Mesendoderm (in vitro differentiated cells): ENCODE data around the gene SORCS2. TPM values are rescaled to one million over a fixed set of nuclear protein-coding genes. Genes with fewer than 3 reads are reported as not detected.

Source experiments
- DNase-seq: peaks from one replicate; pipeline ENCODE4 v3.0.0; 2013
- H2AK5ac ChIP-seq: 2 replicates; pipeline ENCODE4 v1.6.1; 2013; ENCODE audit warnings: low read length, inconsistent platforms
- H2BK120ac ChIP-seq: 2 replicates; pipeline ENCODE4 v1.6.1; 2013; ENCODE audit warnings: low read depth, mild to moderate bottlenecking, low read length, moderate library complexity, mixed read lengths
- H2BK15ac ChIP-seq: replicated peaks from 2 replicates; pipeline ENCODE4 v1.6.1; 2013; ENCODE audit warnings: low read depth, mild to moderate bottlenecking, moderate library complexity
- H2BK5ac ChIP-seq: 2 replicates; pipeline ENCODE4 v1.6.1; 2013; ENCODE audit warnings: low read length, inconsistent platforms
- H3K18ac ChIP-seq: 2 replicates; pipeline ENCODE4 v1.6.1; 2013; ENCODE audit warnings: mild to moderate bottlenecking, low read length, mixed read lengths
- H3K23ac ChIP-seq: one replicate; pipeline ENCODE4 v1.6.1; 2013; ENCODE audit warnings: low read length
- H3K27ac ChIP-seq: 2 replicates; pipeline ENCODE4 v1.5.1; 2013; ENCODE audit warnings: low read depth, mild to moderate bottlenecking, inconsistent platforms, low read length, moderate library complexity
- H3K27me3 ChIP-seq: 2 replicates; pipeline ENCODE4 v1.6.1; 2013; ENCODE audit warnings: low read length, control low read depth, mild to moderate bottlenecking, inconsistent platforms; ENCODE audit not compliant: insufficient read depth, poor library complexity
- H3K36me3 ChIP-seq: 2 replicates; pipeline ENCODE4 v1.6.1; 2013; ENCODE audit warnings: low read length, inconsistent platforms; ENCODE audit not compliant: control insufficient read depth, insufficient read depth
- H3K4ac ChIP-seq: one replicate; pipeline ENCODE4 v1.6.1; 2013; ENCODE audit warnings: low read depth, mild to moderate bottlenecking, low read length, moderate library complexity
- H3K4me1 ChIP-seq: 2 replicates; pipeline ENCODE4 v1.6.1; 2013; ENCODE audit warnings: low read depth, low read length, inconsistent platforms; ENCODE audit not compliant: control insufficient read depth
- H3K4me2 ChIP-seq: 2 replicates; pipeline ENCODE4 v1.6.1; 2013; ENCODE audit warnings: low read length
- H3K4me3 ChIP-seq: 2 replicates; pipeline ENCODE4 v1.5.1; 2013; ENCODE audit warnings: mild to moderate bottlenecking, low read length
- H3K56ac ChIP-seq: one replicate; pipeline ENCODE4 v1.6.1; 2013; ENCODE audit warnings: low read length
- H3K79me1 ChIP-seq: 2 replicates; pipeline ENCODE4 v1.6.1; 2013; ENCODE audit warnings: low read length, inconsistent platforms
- H3K79me2 ChIP-seq: 2 replicates; pipeline ENCODE4 v1.6.1; 2013; ENCODE audit warnings: mild to moderate bottlenecking, low read length; ENCODE audit not compliant: control insufficient read depth, insufficient read depth
- H3K9ac ChIP-seq: 2 replicates; pipeline ENCODE4 v1.6.1; 2013; ENCODE audit warnings: low read length, inconsistent platforms
- H4K5ac ChIP-seq: one replicate; pipeline ENCODE4 v1.6.1; 2013; ENCODE audit warnings: low read length
- H4K8ac ChIP-seq: one replicate; pipeline ENCODE4 v1.6.1; 2013; ENCODE audit warnings: low read depth, mild to moderate bottlenecking, control low read depth, low read length, moderate library complexity
- WGBS: extraction: QIAGEN DNeasy Blood & Tissue Kit; methylation state at CpG from one replicate; pipeline ENCODE4 v1.1.7; 2013; ENCODE audit warnings: low lambda C conversion rate, missing lambda C conversion rate; ENCODE audit not compliant: insufficient coverage; ENCODE audit errors: extremely low coverage; 5-methylcytosine and 5-hydroxymethylcytosine counted together
- polyA plus RNA-seq, 2 experiments: library from polyadenylated mRNA; stranded (reverse); fragments of 200-250 nt; gene quantifications; one replicate each; pipeline ENCODE4 v1.2.3, GENCODE V29; 2013

SORCS2 gene
- polyA plus RNA-seq (2013, experiment 1 of 2): 0.27 TPM
- polyA plus RNA-seq (2013, experiment 2 of 2): 0.34 TPM

DNA sequence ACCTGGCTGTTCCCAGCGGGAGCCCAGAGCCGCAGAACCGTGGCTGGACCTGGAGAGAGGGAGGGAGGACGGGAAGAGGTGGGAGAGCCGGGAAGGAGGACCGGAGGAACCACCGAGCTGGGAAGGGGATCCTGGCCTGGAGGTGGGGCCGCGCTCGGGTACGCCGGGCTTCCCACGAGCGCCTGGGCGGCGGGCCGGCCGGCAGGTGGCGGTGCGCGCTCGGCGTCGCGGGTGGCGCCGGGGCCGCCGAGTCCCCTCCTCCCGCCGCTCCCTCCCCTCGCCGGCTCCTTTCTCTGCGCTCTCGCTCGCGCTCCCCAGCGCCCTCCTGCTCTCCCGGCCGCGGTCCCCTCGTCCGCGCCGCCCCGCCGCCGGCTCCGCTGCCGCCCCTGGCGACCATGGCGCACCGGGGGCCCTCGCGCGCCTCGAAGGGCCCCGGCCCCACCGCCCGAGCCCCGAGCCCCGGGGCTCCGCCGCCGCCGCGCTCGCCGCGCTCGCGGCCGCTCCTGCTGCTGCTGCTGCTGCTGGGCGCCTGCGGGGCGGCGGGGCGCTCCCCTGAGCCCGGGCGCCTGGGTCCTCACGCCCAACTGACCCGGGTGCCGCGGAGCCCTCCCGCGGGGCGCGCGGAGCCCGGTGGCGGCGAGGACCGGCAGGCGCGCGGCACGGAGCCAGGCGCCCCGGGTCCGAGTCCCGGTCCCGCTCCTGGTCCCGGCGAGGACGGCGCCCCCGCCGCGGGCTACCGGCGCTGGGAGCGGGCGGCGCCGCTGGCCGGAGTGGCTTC is at the start of gene SORCS2:
Gene SORCS2, plus strand, starts transcription at position 287 of the 778 bp plus-strand sequence.
- no peak within 1 kb of the TSS for H2BK120ac ChIP-seq
- H3K56ac ChIP-seq: peak within 1 kb of the TSS; percentile 56
- no peaks in the 10 kb centered on the region for H3K79me1 ChIP-seq
- H3K36me3 ChIP-seq: no peaks in the 10 kb centered on the region
- peaks cover 6% of the 10 kb centered on the region for H3K27me3 ChIP-seq
- H3K4me2 ChIP-seq: peak within 1 kb of the TSS; percentile 61
- H3K23ac ChIP-seq: peak within 1 kb of the TSS; percentile 89
- no peak within 1 kb of the TSS for H2BK5ac ChIP-seq
- no peak within 1 kb of the TSS for H2AK5ac ChIP-seq
- H3K4me3 ChIP-seq: no peak within 1 kb of the TSS
- no peak within 1 kb of the TSS for H3K4ac ChIP-seq
- no peaks in the 10 kb centered on the region for H3K4me1 ChIP-seq
- DNase-seq: peak; percentile 70
- H4K5ac ChIP-seq: no peak within 1 kb of the TSS
- no peak within 1 kb of the TSS for H2BK15ac ChIP-seq
- H3K18ac ChIP-seq: peak within 1 kb of the TSS; percentile 82
- no peak within 1 kb of the TSS for H3K27ac ChIP-seq
- H3K9ac ChIP-seq: peak within 1 kb of the TSS; percentile 24
- WGBS: no CpG with 5 or more reads among the region's 116 CpGs
- no peaks in the 10 kb centered on the region for H3K79me2 ChIP-seq
- H4K8ac ChIP-seq: no peak within 1 kb of the TSS

DNA sequence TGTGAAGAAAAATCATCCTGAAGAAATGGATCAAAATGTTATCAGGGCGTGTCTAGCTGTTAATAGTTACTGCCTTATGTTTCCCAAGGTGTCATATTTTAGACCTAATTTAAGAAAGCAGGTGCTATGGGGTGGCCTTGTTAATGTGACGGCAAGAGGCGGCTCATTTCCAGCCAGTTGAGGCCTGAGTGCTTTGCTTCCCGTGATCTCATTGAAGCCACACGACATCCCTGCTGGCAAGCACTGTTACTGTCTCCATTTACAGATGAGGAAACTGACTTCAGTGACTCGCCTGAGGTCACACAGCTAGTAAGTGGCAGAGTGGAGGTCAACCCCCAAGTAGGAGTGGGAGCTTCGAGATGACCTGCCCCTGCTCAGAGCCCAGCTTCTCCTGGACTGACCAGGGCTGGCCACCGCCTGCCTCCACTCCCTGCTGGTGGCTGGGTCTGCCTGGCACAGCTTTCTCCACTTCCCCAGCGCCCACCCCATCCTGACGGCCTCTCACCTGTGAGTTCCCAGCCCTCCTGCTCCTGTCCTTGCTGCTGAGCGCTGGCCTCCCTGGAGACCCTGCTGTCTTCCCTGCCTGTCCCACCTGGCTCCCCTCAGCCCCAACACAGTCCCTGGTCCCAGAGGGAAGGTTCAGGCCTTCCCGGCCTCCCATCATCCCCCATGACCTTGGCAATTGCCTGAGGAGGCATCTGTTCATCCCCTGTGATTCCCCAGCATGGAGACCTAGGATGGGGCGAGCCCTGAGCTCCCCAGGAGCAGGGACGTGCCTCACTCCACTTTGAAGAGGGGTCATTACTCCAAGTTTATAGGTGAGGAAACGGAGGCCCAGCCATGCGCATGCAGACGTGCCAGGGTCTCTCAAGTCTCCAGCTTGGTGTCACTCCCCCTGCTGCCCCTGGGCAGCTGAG is 47.7 kb upstream of the SORCS2 start:
- H3K23ac ChIP-seq: no peak overlapping the region
- H3K4ac ChIP-seq: no peak overlapping the region
- no peak overlapping the region for H4K8ac ChIP-seq
- H3K79me1 ChIP-seq: no peaks in the 10 kb centered on the region
- no peak overlapping the region for H3K4me2 ChIP-seq
- H3K9ac ChIP-seq: no peak overlapping the region
- H3K79me2 ChIP-seq: no peaks in the 10 kb centered on the region
- no peak overlapping the region for H3K4me3 ChIP-seq
- no peak overlapping the region for H2AK5ac ChIP-seq
- no peak overlapping the region for H4K5ac ChIP-seq
- H3K36me3 ChIP-seq: no peaks in the 10 kb centered on the region
- H2BK5ac ChIP-seq: no peak overlapping the region
- no peak overlapping the region for H2BK120ac ChIP-seq
- no peak overlapping the region for H2BK15ac ChIP-seq
- peak; percentile 31 for DNase-seq
- H3K4me1 ChIP-seq: no peaks in the 10 kb centered on the region
- H3K27ac ChIP-seq: no peak overlapping the region
- H3K56ac ChIP-seq: peak overlapping the region; percentile 7
- H3K27me3 ChIP-seq: no peaks in the 10 kb centered on the region
- no CpG with 5 or more reads among the region's 17 CpGs for WGBS
- no peak overlapping the region for H3K18ac ChIP-seq

DNA sequence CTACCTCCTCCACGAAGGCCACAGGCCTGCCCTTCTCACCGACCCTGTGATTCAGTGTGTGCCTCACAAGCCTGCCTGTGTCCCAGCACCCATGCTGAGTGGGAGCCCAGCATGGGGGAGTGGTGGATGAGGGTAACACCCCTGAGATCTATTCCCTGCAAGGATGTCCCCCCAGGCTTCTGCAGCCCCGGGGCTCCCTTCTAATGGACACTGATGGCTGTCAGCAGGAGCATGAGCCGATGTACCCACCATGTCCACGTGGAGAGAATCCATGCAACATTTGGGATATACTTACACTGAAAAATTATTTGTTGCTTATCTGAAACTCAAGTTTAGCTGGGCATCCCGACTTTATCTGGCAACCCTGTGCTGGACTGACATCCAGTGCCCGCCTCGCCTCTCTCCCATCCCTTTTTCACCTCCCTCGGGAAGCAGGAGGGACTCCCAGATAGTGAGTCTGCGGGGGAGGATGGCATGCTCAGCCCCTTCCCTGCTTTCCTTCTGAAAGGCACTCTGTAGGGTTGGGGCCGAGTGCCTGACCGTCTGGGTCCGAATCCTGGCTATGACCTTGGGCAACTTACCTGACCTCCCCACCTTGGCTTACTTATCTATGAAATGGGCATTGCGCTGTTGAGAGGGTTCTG is 46.9 kb upstream of the SORCS2 start:
- Histone ChIP-seq H2BK5ac (no peak overlapping the region), H3K4me1 (no peaks in the 10 kb centered on the region), H3K56ac (no peak overlapping the region), H2AK5ac (no peak overlapping the region), H3K79me2 (no peaks in the 10 kb centered on the region), H3K4me2 (no peak overlapping the region), H3K27ac (no peak overlapping the region), H2BK120ac (no peak overlapping the region), H3K9ac (no peak overlapping the region), H4K8ac (no peak overlapping the region), H3K4me3 (no peak overlapping the region), H3K18ac (no peak overlapping the region), H3K23ac (no peak overlapping the region), H3K27me3 (no peaks in the 10 kb centered on the region), H3K79me1 (no peaks in the 10 kb centered on the region), H3K36me3 (no peaks in the 10 kb centered on the region), H4K5ac (no peak overlapping the region), H3K4ac (no peak overlapping the region), H2BK15ac (no peak overlapping the region)
- no peak for DNase-seq
- no CpG with 5 or more reads among the region's 14 CpGs for WGBS

DNA sequence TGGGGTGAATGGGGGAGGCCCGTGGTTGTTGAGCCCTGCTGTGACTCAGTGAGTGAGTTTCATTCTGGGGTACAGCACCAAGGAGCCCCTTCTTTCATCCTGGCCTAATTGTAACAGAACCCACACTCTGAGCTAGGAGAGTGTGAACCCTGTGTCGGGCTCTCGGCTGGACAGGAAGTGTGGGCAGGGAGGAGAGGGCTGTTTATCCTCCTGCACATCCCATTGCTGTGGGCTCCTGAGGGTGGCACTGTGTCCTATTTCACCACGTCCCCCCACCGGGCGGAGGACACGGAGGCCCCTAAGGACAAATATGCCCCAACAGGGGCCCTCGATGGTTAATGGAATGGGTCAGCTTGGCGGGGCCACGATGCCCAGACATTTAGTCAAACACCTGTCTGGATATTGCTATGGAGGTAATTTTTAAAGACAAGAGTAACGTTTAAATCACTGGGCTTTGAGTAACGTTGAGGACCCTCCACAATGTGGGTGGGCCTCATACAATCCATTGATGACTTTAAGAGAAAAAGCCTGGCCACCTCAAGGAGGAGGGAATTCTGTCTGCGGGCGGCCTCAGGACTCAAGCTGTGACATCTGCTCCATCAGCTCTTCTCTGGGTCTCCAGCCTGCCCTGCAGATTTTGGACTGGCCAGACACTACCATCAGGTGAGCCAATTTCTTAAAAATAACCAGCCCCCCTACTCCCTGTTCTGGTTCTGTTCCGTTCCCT is 46.1 kb upstream of the SORCS2 start:
- no peak for DNase-seq
- Histone ChIP-seq H3K36me3 (no peaks in the 10 kb centered on the region), H3K18ac (no peak overlapping the region), H3K4me3 (no peak overlapping the region), H4K5ac (no peak overlapping the region), H3K79me1 (no peaks in the 10 kb centered on the region), H3K23ac (no peak overlapping the region), H3K4me2 (no peak overlapping the region), H3K27ac (no peak overlapping the region), H3K4me1 (no peaks in the 10 kb centered on the region), H3K4ac (no peak overlapping the region), H2BK120ac (no peak overlapping the region), H3K9ac (no peak overlapping the region), H3K56ac (no peak overlapping the region), H4K8ac (no peak overlapping the region), H3K27me3 (no peaks in the 10 kb centered on the region), H2BK15ac (no peak overlapping the region), H2BK5ac (no peak overlapping the region), H3K79me2 (no peaks in the 10 kb centered on the region), H2AK5ac (no peak overlapping the region)
- WGBS: no CpG with 5 or more reads among the region's 15 CpGs

DNA sequence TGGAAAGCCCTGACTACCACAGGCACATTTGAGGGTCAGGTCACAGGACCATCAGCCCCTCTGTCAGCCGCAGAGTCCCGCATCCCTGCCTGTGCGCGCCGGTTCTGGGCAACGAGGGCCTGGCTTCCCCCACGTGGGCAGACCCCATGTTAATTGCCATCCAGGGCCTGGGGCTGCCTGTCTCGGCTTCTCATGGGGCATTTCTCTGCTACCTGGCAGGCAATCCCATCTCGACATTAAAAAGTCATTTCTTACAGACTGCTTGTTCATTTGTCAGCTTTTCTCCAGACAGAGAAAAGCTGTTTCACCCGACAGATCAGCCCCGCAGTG is 45.6 kb upstream of the SORCS2 start:
- Histone ChIP-seq H3K36me3 (no peaks in the 10 kb centered on the region), H3K4ac (no peak overlapping the region), H3K79me1 (no peaks in the 10 kb centered on the region), H3K18ac (no peak overlapping the region), H2AK5ac (no peak overlapping the region), H3K79me2 (no peaks in the 10 kb centered on the region), H4K8ac (no peak overlapping the region), H2BK120ac (no peak overlapping the region), H3K4me3 (no peak overlapping the region), H4K5ac (no peak overlapping the region), H3K27ac (no peak overlapping the region), H3K27me3 (no peaks in the 10 kb centered on the region), H2BK15ac (no peak overlapping the region), H2BK5ac (no peak overlapping the region), H3K56ac (no peak overlapping the region), H3K9ac (no peak overlapping the region), H3K4me1 (no peaks in the 10 kb centered on the region), H3K4me2 (no peak overlapping the region), H3K23ac (no peak overlapping the region)
- WGBS: no CpG with 5 or more reads among the region's 11 CpGs
- no peak for DNase-seq
